GM13976 (cell line): Measurements from ENCODE around the gene QPCTL.
A peak's percentile ranks its signal among the peaks of the same experiment; 100 is the strongest.

Source experiments
- DNase-seq: peaks from one replicate; pipeline ENCODE4 v3.0.0; 2012; ENCODE audit warnings: low spot score
- in situ Hi-C: fragments of 300-500 bp; cut with MboI; formaldehyde crosslinking; loops from one replicate; pipeline ENCODE4 v1.12.0; 2022; ENCODE audit warnings: low sequenced_read_pairs, mixed read lengths, inconsistent platforms; ENCODE audit not compliant: unreplicated experiment
- TF ChIP-seq, protein P1 (sequence below): IDR thresholded peaks from 2 replicates; pipeline ENCODE4 v1.5.1; 2012; ENCODE audit warnings: borderline replicate concordance, mild to moderate bottlenecking; ENCODE audit not compliant: insufficient read depth; ENCODE audit errors: extremely low read depth, missing control alignments, control extremely low read depth

Gene QPCTL

DNA sequence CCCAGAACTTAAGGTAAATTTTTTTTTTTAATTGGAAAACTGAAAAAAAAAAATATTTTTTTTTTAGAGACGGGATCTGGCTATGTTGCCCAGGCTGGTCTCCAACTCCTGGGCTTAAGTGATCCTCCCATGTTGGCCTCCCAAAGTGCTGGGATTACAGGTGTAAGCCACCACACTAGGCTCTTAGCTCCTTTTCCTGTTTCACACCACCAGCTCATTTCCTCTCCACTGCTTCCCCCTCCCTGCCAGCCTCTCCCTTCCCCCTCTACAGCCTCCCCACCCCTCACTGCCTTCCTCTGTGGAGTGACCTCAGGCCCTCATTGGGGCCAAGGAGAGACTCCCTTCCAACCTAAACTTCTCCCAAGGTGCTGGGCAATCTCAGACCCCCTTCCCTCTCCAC lies 28.7 kb upstream of the QPCTL start:
- in situ Hi-C loops, result no loop called here

DNA sequence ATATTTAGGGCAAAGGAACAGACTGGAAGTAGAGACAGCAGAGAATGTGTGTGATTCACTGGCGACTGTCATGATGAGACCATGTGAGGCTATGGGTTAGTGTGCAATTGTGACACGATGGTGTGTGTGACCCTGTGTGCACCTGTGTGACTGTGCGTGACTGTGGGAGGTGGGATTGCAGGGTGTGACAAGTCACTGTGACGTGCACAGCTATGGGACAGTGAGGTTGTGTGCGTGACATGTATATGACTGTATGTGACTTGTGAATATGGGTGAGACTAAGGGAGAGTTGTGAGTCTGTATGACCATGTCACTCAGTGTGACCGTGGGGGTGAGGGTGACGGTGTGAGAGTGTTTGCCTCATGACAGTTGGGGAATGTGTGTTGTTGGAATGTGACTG lies 27.9 kb upstream of the QPCTL start:
- in situ Hi-C loops, result no loop called here
- TF ChIP-seq, protein P1, sequence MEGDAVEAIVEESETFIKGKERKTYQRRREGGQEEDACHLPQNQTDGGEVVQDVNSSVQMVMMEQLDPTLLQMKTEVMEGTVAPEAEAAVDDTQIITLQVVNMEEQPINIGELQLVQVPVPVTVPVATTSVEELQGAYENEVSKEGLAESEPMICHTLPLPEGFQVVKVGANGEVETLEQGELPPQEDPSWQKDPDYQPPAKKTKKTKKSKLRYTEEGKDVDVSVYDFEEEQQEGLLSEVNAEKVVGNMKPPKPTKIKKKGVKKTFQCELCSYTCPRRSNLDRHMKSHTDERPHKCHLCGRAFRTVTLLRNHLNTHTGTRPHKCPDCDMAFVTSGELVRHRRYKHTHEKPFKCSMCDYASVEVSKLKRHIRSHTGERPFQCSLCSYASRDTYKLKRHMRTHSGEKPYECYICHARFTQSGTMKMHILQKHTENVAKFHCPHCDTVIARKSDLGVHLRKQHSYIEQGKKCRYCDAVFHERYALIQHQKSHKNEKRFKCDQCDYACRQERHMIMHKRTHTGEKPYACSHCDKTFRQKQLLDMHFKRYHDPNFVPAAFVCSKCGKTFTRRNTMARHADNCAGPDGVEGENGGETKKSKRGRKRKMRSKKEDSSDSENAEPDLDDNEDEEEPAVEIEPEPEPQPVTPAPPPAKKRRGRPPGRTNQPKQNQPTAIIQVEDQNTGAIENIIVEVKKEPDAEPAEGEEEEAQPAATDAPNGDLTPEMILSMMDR, result no peak
- no peak for DNase-seq

More for the DNA sequence above, 28.7 kb upstream of the QPCTL start:
- TF ChIP-seq, protein P1, result no peak
- no peak for DNase-seq

- peak; percentile 83 for DNase-seq
- in situ Hi-C loops, result no loop called here
- TF ChIP-seq, protein P1, result no peak
Observed at GRCh38 chr19:45667620-45668341, 24.7 kb upstream of the QPCTL start, which contains the start of gene GIPR. GIPR (plus strand) TSS chr19:45668221; CDS start chr19:45669521, 1,300 bp downstream.

DNA sequence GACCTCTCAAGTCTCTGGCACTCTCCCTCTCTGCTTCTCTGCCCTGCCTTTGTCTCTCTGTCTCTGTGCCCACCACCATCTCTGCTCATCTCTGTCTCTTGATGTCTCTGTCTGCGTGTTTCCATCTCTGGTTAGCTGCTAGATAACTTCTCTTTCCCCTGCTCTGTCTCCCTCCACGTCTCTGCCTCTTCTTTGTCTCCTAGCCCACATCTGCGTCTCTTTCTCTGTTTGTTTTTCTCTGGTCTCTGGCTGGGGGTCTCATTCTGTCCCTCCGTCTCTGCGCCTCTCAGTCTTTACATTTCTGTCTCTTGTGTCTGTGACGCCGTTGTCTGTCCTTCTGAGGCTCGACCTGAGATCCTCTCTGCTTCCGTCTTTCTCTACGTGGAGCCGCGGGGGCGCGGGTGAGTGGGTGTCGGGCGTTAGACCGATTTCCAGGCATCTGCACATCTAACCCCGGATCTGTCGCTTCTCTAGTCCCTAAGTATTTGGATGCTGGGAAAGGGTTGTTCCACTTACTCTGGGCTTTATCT lies 24.1 kb upstream of the QPCTL start:
- in situ Hi-C loops, result no loop called here
- DNase-seq, result no peak
- TF ChIP-seq, protein P1, result no peak

DNA sequence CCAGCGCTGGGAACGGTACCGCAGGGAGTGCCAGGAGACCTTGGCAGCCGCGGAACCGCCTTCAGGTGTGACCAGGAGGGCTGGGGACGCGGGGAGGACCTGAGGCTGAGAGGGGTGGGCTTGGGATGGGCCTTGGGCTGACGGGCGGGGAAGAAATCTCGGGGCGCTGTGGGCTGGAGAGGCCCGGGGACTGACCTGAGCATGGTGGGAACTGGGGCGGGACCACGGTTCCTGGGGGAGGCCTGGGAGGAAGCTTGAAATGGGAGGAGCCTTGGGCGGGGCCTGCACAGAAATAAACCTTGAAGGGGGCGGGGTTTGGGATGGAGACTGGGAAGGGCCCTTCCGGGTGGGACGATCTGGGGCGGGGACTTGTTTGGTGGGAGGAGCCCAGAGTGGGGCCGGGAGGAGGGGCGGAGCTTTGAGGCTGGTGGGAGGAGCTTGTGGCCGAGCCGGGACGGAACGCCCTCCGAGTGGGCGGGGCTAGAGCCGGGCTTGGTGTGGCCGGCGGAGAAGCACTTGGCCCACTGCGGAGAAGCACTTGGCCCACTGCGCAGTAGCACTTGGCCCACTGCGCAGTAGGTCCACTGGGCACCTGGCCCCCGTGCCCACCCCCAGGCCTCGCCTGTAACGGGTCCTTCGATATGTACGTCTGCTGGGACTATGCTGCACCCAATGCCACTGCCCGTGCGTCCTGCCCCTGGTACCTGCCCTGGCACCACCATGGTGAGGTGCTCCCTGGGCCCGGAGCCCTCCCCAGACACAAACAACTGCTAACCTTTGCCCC lies 21.6 kb upstream of the QPCTL start:
- DNase-seq, result peak; percentile 99
- TF ChIP-seq, protein P1, result no peak
- in situ Hi-C loops, result no loop called here

DNA sequence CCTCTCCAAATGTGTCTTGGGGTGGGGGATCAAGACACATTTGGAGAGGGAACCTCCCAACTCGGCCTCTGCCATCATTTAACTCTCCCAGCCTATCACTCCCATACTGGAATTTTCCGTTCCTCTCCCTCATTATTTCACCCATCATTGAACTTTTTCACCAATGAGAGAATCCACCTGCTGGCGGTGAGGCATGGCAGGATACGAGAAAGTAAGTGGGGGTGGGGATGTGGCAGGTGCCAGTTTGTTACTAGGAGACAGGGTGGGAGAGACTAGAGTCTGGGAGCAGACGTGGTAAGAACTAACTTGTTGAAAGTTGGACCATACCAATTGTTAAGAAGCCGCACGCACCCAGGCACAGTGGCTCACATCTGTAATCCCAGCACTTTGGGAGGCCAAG lies 17.5 kb upstream of the QPCTL start:
- TF ChIP-seq, protein P1, result no peak
- in situ Hi-C loops, result no loop called here
- DNase-seq, result no peak
